HL-60/S4 treated with phorbol 12-myristate 13-acetate at 8.2 ng/mL for 4 days and 3 days (cell line): ENCODE measurements around the gene MTURN.

Experiments
- in situ Hi-C: fragments of 300-500 bp; cut with MboI; formaldehyde crosslinking; loops from 2 replicates; pipeline ENCODE4 v1.15.0; 2022; ENCODE audit warnings: low sequenced_read_pairs

Gene MTURN

GRCh38 chr7:30159698-30160143, 24.9 kb downstream of the MTURN start:
- in situ Hi-C loops = no loop called here

DNA sequence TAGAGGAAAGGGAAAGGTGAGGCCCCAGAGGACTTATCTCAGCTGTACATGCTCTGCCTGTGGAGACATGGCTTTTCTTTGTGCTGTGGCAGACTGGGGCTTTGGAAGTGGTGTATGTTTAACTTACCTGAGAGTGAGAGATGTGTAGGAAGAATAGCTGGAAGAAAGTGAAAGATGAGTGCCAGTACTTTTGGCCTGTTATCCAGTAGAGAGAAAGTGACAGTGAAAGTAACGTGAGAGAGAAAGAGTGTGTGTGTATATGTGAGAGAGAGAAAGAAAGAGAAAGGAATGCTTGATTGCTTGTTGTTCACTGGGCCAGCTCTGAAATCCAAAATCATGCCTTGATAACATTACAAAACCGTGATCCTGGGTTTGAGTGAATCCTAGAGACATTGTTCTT, 25.5 kb downstream of the MTURN start:
- in situ Hi-C loops = no loop called here

DNA sequence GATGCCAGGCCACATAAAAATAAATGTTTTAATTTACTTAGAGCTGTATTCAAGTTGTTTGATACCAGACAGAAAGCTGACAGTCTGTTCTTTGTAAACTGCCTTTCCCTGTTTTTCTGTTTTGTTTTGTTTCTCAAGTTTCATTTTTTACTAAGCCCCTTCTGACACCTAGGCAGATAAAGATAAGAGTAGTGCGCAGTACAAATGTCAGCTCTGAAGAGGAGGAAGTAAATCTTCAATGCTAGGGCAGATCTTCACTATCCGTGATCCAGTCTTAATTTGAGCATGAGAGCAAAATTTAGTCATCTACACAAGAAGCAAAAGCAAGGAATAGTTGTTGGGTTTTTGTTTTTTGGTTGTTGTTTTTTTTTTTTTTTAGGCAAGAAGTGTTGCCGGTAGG, 27.3 kb downstream of the MTURN start:
- in situ Hi-C loops = no loop called here

GRCh38 chr7:30162622-30163124, 27.9 kb downstream of the MTURN start:
- in situ Hi-C loops = no loop called here

DNA sequence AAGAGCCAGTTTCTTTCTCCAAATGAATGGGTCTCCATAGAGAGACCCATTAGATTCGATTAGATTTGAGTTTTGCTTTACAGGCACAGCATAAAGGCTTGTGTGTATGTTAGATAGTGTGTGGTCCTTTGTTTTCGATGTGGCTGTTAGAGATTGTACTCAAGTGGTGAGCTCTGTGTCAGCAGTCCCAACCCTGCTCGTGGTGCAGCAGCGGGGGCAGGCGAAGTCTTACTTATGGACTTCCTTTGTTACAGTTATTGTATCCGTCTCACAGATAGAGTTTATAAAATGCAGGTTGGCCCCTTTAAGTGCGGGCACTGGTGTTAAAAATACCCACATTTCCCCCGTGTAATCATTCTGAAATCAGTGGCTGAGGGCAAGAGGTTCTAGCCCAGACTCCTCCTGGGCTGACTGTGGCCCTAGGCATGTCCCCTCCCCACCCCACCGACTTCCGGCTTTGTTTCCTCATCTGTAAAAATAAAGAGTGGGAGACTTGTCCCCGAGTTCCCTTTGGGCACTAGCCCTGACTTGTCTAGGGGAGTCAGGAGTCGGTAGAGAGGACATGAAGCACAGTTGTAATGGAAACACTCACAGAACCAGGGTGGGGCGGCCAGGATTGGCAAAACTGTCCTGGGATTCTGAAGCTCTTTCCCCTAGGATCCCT, 28.6 kb downstream of the MTURN start:
- in situ Hi-C loops = no loop called here

DNA sequence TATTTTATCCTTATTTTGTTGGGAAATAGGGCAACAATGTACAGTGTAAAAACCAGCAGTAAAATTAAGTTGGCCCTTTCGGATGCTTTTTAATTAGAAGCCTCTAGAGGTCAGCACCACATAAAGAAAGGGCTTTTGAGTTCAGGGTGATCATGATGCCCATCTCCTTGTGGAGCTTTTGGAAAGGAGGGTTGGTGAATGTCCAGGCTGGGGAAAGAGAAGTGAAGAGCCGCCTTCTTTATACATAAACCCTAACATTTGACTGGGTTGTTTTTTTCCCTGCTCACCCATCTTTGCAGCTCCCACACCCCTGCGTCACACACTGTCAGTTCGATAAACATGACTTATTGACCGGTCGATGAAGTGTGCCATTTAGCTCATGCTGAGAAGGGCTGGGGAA, 29.8 kb downstream of the MTURN start:
- in situ Hi-C loops = no loop called here

DNA sequence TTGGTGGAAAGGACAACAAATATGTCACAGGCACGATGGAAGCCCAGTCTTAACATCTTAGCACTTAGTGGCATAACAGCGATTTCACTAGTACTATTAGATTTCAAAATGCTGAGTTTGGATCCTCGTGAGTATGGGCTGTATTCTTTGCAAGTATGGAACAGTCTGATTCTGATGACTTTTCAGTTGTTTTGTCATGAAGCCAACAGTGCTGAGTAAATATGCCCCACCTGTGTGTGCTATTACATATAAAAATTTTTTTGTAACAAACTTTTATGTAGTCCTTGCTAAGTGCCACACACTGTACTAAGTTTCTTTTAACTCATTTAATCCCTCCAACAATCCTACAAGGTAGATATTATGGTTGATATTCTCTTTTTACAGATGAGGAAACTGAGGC, 30.8 kb downstream of the MTURN start:
- in situ Hi-C loops = no loop called here

GRCh38 chr7:30166155-30166840, 31.5 kb downstream of the MTURN start:
- in situ Hi-C loops = no loop called here

DNA sequence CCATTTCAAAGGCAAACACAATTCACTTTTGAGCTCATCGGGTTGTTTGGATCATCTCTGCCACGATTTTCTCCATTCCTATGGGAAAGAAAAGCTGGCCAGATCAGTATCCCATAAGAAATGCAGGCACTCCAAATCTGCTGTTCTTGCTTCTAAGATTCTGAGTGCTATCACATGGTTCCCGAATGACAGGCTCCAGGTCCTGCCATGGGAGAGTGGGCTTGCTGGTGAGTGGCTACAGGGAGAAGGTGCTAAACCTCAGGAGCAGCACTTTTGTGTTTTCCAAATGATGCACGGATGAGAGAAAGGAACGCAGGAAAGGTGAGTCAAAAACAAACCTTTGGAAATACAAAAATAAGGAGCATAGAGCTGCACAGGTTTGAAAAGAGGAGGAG, 32.1 kb downstream of the MTURN start:
- in situ Hi-C loops = no loop called here

DNA sequence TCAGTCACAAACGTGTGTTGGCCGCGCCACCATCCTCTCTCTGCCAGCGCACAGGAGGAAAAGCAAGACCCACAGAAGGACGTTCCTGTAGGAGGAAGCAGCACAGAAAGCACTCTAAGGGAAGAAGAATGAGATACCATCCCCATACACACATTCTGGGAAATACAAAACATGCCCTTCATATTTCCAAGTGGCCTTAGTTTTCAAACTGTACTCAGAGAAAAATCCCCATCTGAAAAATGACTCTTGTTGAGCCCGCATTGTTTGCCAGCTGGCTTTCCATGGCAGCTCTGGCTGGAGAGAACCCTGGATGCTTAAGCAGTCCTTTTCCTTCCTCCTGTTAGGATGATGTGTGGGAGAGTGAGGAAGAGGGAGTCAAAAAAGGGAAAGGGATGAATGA, 33.1 kb downstream of the MTURN start:
- in situ Hi-C loops = no loop called here

GRCh38 chr7:30168835-30169573, 34.2 kb downstream of the MTURN start:
- in situ Hi-C loops = no loop called here

DNA sequence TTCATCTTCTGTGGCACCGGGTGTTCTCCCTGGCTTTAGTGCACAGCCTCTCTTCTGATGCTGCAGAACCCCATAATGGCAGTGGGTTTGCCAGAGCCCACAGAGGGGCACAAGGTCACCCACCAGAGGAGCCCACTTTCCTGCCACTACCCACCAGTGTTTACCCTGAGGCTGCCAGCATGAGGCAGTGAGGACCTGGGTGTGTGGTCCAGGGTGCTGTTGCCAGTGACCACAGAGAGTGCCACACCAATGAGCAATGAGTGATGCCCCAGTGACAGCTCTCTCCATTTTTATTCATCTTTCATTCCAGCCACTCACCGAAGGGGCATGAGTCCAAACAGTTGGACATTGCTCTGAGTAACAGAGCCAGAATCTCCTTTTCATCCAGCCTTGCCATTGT, 34.8 kb downstream of the MTURN start:
- in situ Hi-C loops = no loop called here

- in situ Hi-C loops = no loop called here
These were observed 35.9 kb downstream of the MTURN start for GRCh38 chr7:30170476-30171205.

GRCh38 chr7:30171766-30172447, 37.1 kb downstream of the MTURN start:
- in situ Hi-C loops = no loop called here

DNA sequence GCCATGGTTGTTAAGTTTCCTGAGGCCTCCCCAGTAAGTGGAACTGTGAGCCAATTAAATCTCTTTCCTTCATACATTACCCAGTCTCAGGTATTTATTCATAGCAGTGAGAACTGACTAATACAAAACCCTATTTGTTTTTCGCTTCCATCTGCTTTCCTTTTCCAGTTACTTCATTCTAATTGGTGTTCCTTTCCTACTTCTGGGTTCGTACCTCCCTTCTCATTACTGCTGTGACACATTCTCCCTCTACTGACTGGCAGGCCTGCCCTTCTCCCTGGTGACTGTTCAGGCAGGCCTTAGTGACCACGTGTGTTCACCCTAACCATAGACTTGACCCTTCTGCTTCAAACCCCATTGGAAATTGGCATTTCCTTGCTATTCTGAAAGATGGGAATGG, 37.7 kb downstream of the MTURN start:
- in situ Hi-C loops = no loop called here

- in situ Hi-C loops = no loop called here
These were observed 38.5 kb downstream of the MTURN start for GRCh38 chr7:30173058-30173897.

DNA sequence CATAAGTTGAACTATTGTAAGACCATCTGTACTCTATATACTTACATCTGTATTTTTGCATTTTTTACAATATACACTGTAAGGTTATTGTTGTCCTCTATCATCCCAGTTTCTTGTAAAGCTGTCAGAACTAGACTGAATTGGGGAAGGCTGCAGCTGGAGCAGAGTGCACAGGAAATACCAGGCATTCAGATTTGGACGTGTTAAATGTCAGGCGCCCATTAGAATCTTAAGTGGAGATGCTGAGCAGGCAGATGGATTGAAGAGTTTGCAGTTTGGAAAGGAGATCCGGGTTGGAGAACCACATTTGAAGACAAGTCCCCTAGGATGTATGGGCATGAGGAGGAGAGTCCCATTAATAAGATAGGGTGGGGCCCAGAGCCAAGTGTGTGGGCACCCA, 40.4 kb downstream of the MTURN start:
- in situ Hi-C loops = no loop called here

DNA sequence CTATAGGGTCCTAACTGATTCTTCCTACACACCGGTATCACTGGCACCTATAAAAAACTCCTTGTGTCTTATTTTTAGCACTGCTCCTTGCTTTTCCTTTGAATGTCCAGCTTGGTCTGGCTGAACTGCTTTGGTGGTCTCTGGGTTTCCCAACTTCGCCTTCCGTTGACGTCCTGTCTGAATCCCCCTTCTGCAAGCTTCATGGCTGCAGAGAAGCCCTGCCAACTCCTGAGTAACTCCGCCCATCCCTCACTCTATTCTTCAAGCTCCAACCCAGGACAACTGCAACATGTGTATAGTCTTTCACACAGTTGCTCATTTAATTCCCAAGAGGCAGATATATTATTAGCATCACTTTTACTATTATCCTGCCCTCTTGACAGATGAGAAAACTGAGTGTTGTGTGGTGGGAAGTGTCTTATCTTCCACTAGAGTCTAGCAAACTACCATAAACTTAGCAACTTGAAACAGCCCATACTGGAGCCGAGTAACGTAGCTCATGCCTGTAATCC, 40.9 kb downstream of the MTURN start:
- in situ Hi-C loops = no loop called here

DNA sequence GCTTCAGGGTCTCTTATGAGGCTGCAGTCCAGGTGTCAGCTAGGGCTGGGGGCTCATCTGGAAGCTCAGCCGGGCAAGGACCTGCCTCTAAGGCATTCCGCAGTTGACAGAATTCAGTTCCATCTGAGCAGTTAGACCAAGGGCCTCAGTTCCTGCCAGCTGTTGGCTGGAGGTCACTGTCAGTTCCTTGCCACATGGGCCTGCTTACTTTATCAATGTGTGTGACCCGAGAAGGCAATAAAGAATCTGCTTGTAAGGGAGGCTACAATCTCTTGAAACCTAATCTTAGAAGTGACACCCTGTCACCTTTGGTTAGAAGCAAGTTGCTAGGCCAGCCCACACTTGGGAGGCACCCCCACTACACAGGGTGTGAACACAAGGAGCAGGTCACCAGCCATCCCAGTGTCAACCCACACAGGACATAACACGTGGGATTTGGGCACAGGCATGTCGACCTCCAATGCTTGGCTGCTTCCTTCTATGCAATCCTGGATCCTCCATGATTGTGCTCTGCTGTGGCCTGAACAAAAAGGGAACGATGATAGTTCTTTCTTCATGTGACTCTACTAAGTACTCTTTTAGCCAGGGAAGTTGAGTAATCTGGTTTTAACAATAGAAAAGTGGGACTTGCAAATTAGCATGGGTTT, 41.8 kb downstream of the MTURN start:
- in situ Hi-C loops = no loop called here
